CD4-positive, alpha-beta T cell treated with Interferon alpha-2 for 1 hour (primary cell): ENCODE measurements around the gene FRMD4A.

Source experiments
- DNase-seq, 2 donors: peaks; one replicate each; pipeline ENCODE4 v3.0.0-alpha.2; 2020 to 2022

The FRMD4A gene

GRCh38 chr10:13654846-13655245 is 675.9 kb downstream of the FRMD4A start:
- DNase-seq = no peak

GRCh38 chr10:13654118-13654830 is 676.5 kb downstream of the FRMD4A start:
- no peak for DNase-seq

- DNase-seq = no peak
Observed at GRCh38 chr10:13652860-13653259, 677.9 kb downstream of the FRMD4A start.

- DNase-seq = no peak
Observed at GRCh38 chr10:13651969-13652720, 678.6 kb downstream of the FRMD4A start.

- no peak for DNase-seq
Observed at GRCh38 chr10:13650961-13651360, 679.8 kb downstream of the FRMD4A start.

GRCh38 chr10:13649844-13650520 is 680.7 kb downstream of the FRMD4A start:
- no peak for DNase-seq

GRCh38 chr10:13648425-13648824 is 682.3 kb downstream of the FRMD4A start:
- DNase-seq = no peak

- no peak for DNase-seq
Observed at GRCh38 chr10:13644866-13645265, 685.9 kb downstream of the FRMD4A start.

- no peak for DNase-seq
Observed at GRCh38 chr10:13643016-13643415, 687.7 kb downstream of the FRMD4A start.

- DNase-seq = no peak
Observed at GRCh38 chr10:13642293-13642692, 688.4 kb downstream of the FRMD4A start.

GRCh38 chr10:13637894-13638293 is 692.8 kb downstream of the FRMD4A start:
- DNase-seq = no peak

- DNase-seq = no peak
Observed at GRCh38 chr10:13637303-13637856, 693.3 kb downstream of the FRMD4A start.

GRCh38 chr10:13636776-13637175 is 693.9 kb downstream of the FRMD4A start:
- no peak for DNase-seq

GRCh38 chr10:13634207-13634606 is 696.5 kb downstream of the FRMD4A start:
- no peak for DNase-seq

- no peak for DNase-seq
Observed at GRCh38 chr10:13633689-13634088, 697.0 kb downstream of the FRMD4A start.

- no peak for DNase-seq
Observed at GRCh38 chr10:13632884-13633440, 697.8 kb downstream of the FRMD4A start.

- DNase-seq = no peak
Observed at GRCh38 chr10:13632440-13632839, 698.3 kb downstream of the FRMD4A start.

GRCh38 chr10:13631594-13631993 is 699.1 kb downstream of the FRMD4A start:
- DNase-seq = peak in 1 of 2 donors; percentile 4

- DNase-seq = no peak
Observed at GRCh38 chr10:13630231-13630630, 700.5 kb downstream of the FRMD4A start.

GRCh38 chr10:13629116-13629515 is 701.6 kb downstream of the FRMD4A start:
- DNase-seq = no peak

GRCh38 chr10:13628661-13629060 is 702.1 kb downstream of the FRMD4A start:
- no peak for DNase-seq

GRCh38 chr10:13627459-13628310 is 703.0 kb downstream of the FRMD4A start:
- DNase-seq = no peak
